HCT116 (cell line): Measurements from ENCODE around the gene ZNF783. TPM values are rescaled to one million over a fixed set of nuclear protein-coding genes. Genes with fewer than 3 reads are reported as not detected.

ENCODE experiments used
- ATAC-seq: fragments of 200-7000 bp; cut with Tn5 transposase; 2 replicates; pipeline ENCODE4 v1.9.1; 2020; ENCODE audit warnings: mild to moderate bottlenecking, moderate library complexity
- BruUV-seq: library from RNA; stranded (reverse); fragments of 400-500 nt; replicated peaks from 2 replicates; lab custom pipeline; 2021; lab: Mats Ljungman, UMichigan
- CTCF ChIA-PET: fragments of 300-600 bp; sonication (Branson Sonifier 250); formaldehyde crosslinking; loops from one replicate; lab custom pipeline; 2021; ENCODE audit warnings: antibody characterized with exemption; lab: Charles Lee
- POLR2A ChIA-PET: fragments of 300-600, 350-600 bp; sonication (Branson Sonifier 250); formaldehyde crosslinking; loops from one replicate; lab custom pipeline; 2021; ENCODE audit warnings: antibody characterized with exemption; lab: Charles Lee
- RAD21 ChIA-PET, 2 experiments: fragments of 300-600 bp; sonication (Branson Sonifier 250); formaldehyde crosslinking; loops; one replicate each; lab custom pipeline; 2023; ENCODE audit warnings: low total read pairs in 2 of 2; ENCODE audit not compliant: uncharacterized antibody in 2 of 2, unreplicated experiment in 2 of 2, low non-redundant PET in 1 of 2; lab: Charles Lee
- DNase-seq: peaks from one replicate; pipeline ENCODE4 v3.0.0-alpha.2; 2010; ENCODE audit warnings: low read depth, low spot score
- H2AFZ ChIP-seq: fragments of 200-600 bp; shearing (Covaris generic), sonication (generic); 2 replicates; pipeline ENCODE4 v1.6.1; 2017; ENCODE audit warnings: low read depth, mixed run types, mixed read lengths, antibody characterized with exemption, low read length; ENCODE audit not compliant: poor library complexity, severe bottlenecking
- H3K27ac ChIP-seq: 2 replicates; pipeline ENCODE4 v1.5.1; 2012; ENCODE audit warnings: low read depth, low read length
- H3K27me3 ChIP-seq: fragments of 200-600 bp; sonication (generic); 2 replicates; pipeline ENCODE4 v1.6.1; 2016; ENCODE audit warnings: mixed run types, low read length, mixed read lengths; ENCODE audit not compliant: insufficient read depth
- H3K36me3 ChIP-seq, 2 experiments: fragments of 200-500 bp in 1 of 2; fragments of 200-600 bp in 1 of 2; sonication (Bioruptor generic) in 1 of 2; sonication (generic) in 1 of 2; 2 replicates each; pipeline versions ENCODE4 v1.5.1 to v1.6.1; 2014 to 2016; ENCODE audit warnings: low read length in 2 of 2, inconsistent platforms in 1 of 2, mixed read lengths in 1 of 2, mixed run types in 1 of 2; ENCODE audit not compliant: insufficient read depth in 2 of 2, control insufficient read depth in 1 of 2
- H3K4me1 ChIP-seq, 2 experiments: fragments of 200-600 bp in 1 of 2; sonication (generic) in 1 of 2; 2 replicates each; pipeline versions ENCODE4 v1.5.1 to v1.6.1; 2012 to 2017; ENCODE audit warnings: low read length in 2 of 2, inconsistent platforms in 1 of 2, mild to moderate bottlenecking in 1 of 2, mixed read lengths in 1 of 2, mixed run types in 1 of 2, moderate library complexity in 1 of 2; ENCODE audit not compliant: insufficient read depth in 2 of 2, control insufficient read depth in 1 of 2
- H3K4me2 ChIP-seq: fragments of 200-600 bp; sonication (generic); 2 replicates; pipeline ENCODE4 v1.6.1; 2017; ENCODE audit warnings: mixed run types, low read length, mixed read lengths
- H3K4me3 ChIP-seq, 2 experiments: fragments of 200-600 bp in 1 of 2; sonication (generic) in 1 of 2; replicated peaks in 1 of 2; 2 replicates each; pipeline ENCODE4 v1.5.1; 2011 to 2016; ENCODE audit warnings: low read length in 2 of 2, control low read depth in 1 of 2, low read depth in 1 of 2, mild to moderate bottlenecking in 1 of 2, mixed read lengths in 1 of 2, mixed run types in 1 of 2
- H3K79me2 ChIP-seq: fragments of 200-600 bp; sonication (generic); 2 replicates; pipeline ENCODE4 v1.6.1; 2017; ENCODE audit warnings: mild to moderate bottlenecking, mixed run types, low read length, moderate library complexity, mixed read lengths; ENCODE audit not compliant: insufficient read depth
- H3K9ac ChIP-seq: fragments of 200-600 bp; sonication (generic); 2 replicates; pipeline ENCODE4 v1.6.1; 2016; ENCODE audit warnings: low read length, mixed read lengths
- H3K9me2 ChIP-seq: fragments of 200-600 bp; sonication (generic), shearing (Covaris generic); 2 replicates; pipeline ENCODE4 v1.6.1; 2017; ENCODE audit warnings: mixed run types, mild to moderate bottlenecking, moderate library complexity; ENCODE audit not compliant: insufficient read depth
- H3K9me3 ChIP-seq, 2 experiments: fragments of 200-500 bp in 1 of 2; fragments of 200-600 bp in 1 of 2; sonication (Bioruptor generic) in 1 of 2; sonication (generic) in 1 of 2; 2 replicates each; pipeline ENCODE4 v1.6.1; 2014 to 2017; ENCODE audit warnings: low read length in 2 of 2, mixed read lengths in 2 of 2, inconsistent platforms in 1 of 2, low read depth in 1 of 2, mild to moderate bottlenecking in 1 of 2, mixed run types in 1 of 2, moderate library complexity in 1 of 2; ENCODE audit not compliant: control insufficient read depth in 1 of 2, insufficient read depth in 1 of 2
- H4K20me1 ChIP-seq: fragments of 200-600 bp; sonication (generic), shearing (Covaris generic); 2 replicates; pipeline ENCODE4 v1.6.1; 2017; ENCODE audit warnings: mixed run types, mild to moderate bottlenecking, moderate library complexity; ENCODE audit not compliant: insufficient read depth
- ATF3 ChIP-seq: IDR thresholded peaks from 2 replicates; pipeline ENCODE4 v1.6.1; 2012
- CTCF ChIP-seq, 3 experiments: fragments of 200-600 bp in 1 of 3; sonication (generic) in 1 of 3; IDR thresholded peaks in 2 of 3; conservative IDR thresholded peaks in 1 of 3; 2 replicates each; pipeline ENCODE4 v1.5.1; 2012 to 2017; ENCODE audit warnings: low read depth in 2 of 3, low read length in 2 of 3, antibody characterized with exemption in 1 of 3, borderline replicate concordance in 1 of 3, control low read depth in 1 of 3, mild to moderate bottlenecking in 1 of 3, mixed read lengths in 1 of 3, mixed run types in 1 of 3, moderate library complexity in 1 of 3; ENCODE audit not compliant: insufficient read depth in 1 of 3
- ELF1 ChIP-seq: IDR thresholded peaks from 2 replicates; pipeline ENCODE4 v1.6.1; 2012; ENCODE audit warnings: low read depth, borderline replicate concordance
- EZH2 ChIP-seq: fragments of 200-600 bp; sonication (generic); IDR thresholded peaks from 2 replicates; pipeline ENCODE4 v1.6.1; 2017; ENCODE audit warnings: antibody characterized with exemption, mixed run types
- MAX ChIP-seq: IDR thresholded peaks from 2 replicates; pipeline ENCODE4 v1.6.1; 2012
- POLR2A ChIP-seq: IDR thresholded peaks from 2 replicates; pipeline ENCODE4 v1.7.0; 2011; ENCODE audit warnings: borderline replicate concordance; ENCODE audit not compliant: insufficient read depth, insufficient read length; ENCODE audit errors: extremely low read depth
- POLR2AphosphoS5 ChIP-seq: IDR thresholded peaks from 2 replicates; pipeline ENCODE4 v1.6.1; 2011; ENCODE audit warnings: mild to moderate bottlenecking, low read depth, low read length, moderate library complexity
- RAD21 ChIP-seq: IDR thresholded peaks from 2 replicates; pipeline ENCODE4 v1.6.1; 2012; ENCODE audit warnings: low read depth, mild to moderate bottlenecking
- SIN3A ChIP-seq: IDR thresholded peaks from 2 replicates; pipeline ENCODE4 v1.6.1; 2012; ENCODE audit warnings: low read depth
- SP1 ChIP-seq: IDR thresholded peaks from 2 replicates; pipeline ENCODE4 v1.6.1; 2012; ENCODE audit warnings: low read depth
- SRF ChIP-seq: IDR thresholded peaks from 2 replicates; pipeline ENCODE4 v1.6.1; 2012; ENCODE audit warnings: low read depth
- ZBTB33 ChIP-seq: IDR thresholded peaks from 2 replicates; pipeline ENCODE4 v1.6.1; 2011; ENCODE audit warnings: mild to moderate bottlenecking, low read length, moderate library complexity; ENCODE audit not compliant: insufficient replicate concordance; ENCODE audit errors: extremely low read depth
- ZFX ChIP-seq: fragments of 450-650 bp; IDR thresholded peaks from 2 replicates; pipeline ENCODE4 v1.6.1; 2017
- intact Hi-C: fragments of 100-400 bp; cut with micrococcal nuclease; formaldehyde crosslinking; loops from 2 replicates; pipeline ENCODE4 v1.10.0; 2022
- total RNA-seq: library from RNA; stranded (reverse); gene quantifications from one replicate; pipeline ENCODE4 v1.2.1, GENCODE V29; 2021; ENCODE audit not compliant: unreplicated experiment

Gene ZNF783
- total RNA-seq, 1 experiment from 2014 or later: 12.5 TPM

- Histone ChIP-seq H3K4me2 (no peak overlapping the region), H3K9me2 (no peaks in the 10 kb centered on the region), H2AFZ (no peak overlapping the region), H3K9ac (no peak overlapping the region), H4K20me1 (no peaks in the 10 kb centered on the region), H3K4me3 (no peak overlapping the region), H3K27me3 (no peaks in the 10 kb centered on the region), H3K27ac (no peak overlapping the region), H3K36me3 (0 out of 4 replicates have a peak, but pooled peaks cover 0 to 2% of the 10 kb centered on the region in 2 experiments), H3K4me1 (no peaks in the 10 kb centered on the region), H3K9me3 (no peaks in the 10 kb centered on the region), H3K79me2 (no peaks in the 10 kb centered on the region)
- BruUV-seq: no TSS peak
- ChIA-PET RAD21 (no interaction called here), POLR2A (no interaction called here), CTCF (no interaction called here)
- DNase-seq (no peak), ATAC-seq (no peak)
- intact Hi-C loops: no loop called here
- TF ChIP-seq SP1 (no peak), ELF1 (no peak), ZBTB33 (no peak), POLR2AphosphoS5 (no peak)
Observed at GRCh38 chr7:149278396-149278795, 16.4 kb downstream of the ZNF783 start.

- no peak overlapping the region for H3K27ac ChIP-seq
- DNase-seq: no peak
- no peak for ATAC-seq
- H3K9ac ChIP-seq: no peak overlapping the region
- H3K9me2 ChIP-seq: no peaks in the 10 kb centered on the region
- H3K36me3 ChIP-seq: 0 out of 4 replicates have a peak, but pooled peaks cover 0 to 2% of the 10 kb centered on the region in 2 experiments
- no peaks in the 10 kb centered on the region for H4K20me1 ChIP-seq
- H3K4me2 ChIP-seq: no peak overlapping the region
- no TSS peak for BruUV-seq
- intact Hi-C loops: no loop called here
- H3K27me3 ChIP-seq: no peaks in the 10 kb centered on the region
- ChIA-PET CTCF (no interaction called here), RAD21 (no interaction called here), POLR2A (no interaction called here)
- H3K9me3 ChIP-seq: no peaks in the 10 kb centered on the region
- H3K4me1 ChIP-seq: no peaks in the 10 kb centered on the region
- H2AFZ ChIP-seq: no peak overlapping the region
- H3K4me3 ChIP-seq: no peak overlapping the region
- H3K79me2 ChIP-seq: no peaks in the 10 kb centered on the region
- TF ChIP-seq ZFX: no peak
- no peak for TF ChIP-seq SIN3A
- TF ChIP-seq POLR2A: no peak
- TF ChIP-seq ATF3: no peak
- TF ChIP-seq SP1: no peak
- TF ChIP-seq ELF1: no peak
- no peak for TF ChIP-seq EZH2
- no peak for TF ChIP-seq MAX
- no peak for TF ChIP-seq CTCF (IDR thresholded peaks at IDR 0.05 in 2 of 3, conservative IDR thresholded peaks at IDR 0.05 in 1 of 3; ENCODE audit: borderline replicate concordance in 1 of 3, insufficient read depth in 1 of 3, low read depth in 2 of 3, low read length in 2 of 3)
- TF ChIP-seq SRF: no peak
- no peak for TF ChIP-seq RAD21
- no peak for TF ChIP-seq ZBTB33
Observed at GRCh38 chr7:149279111-149279743, 17.2 kb downstream of the ZNF783 start.
